HG03095 (cell line): ENCODE measurements around the gene DYNLT1.

Source experiments
- ATAC-seq: cut with Tn5 transposase; IDR thresholded peaks from one replicate; pipeline ENCODE4 v1.9.1; 2021; ENCODE audit warnings: moderate library complexity; ENCODE audit not compliant: unreplicated experiment

Gene DYNLT1

GRCh38 chr6:158604048-158604406 is 40.5 kb downstream of the DYNLT1 start:
- ATAC-seq, result no peak

- ATAC-seq, result no peak
Measured at GRCh38 chr6:158603261-158604047, 41.1 kb downstream of the DYNLT1 start.

DNA sequence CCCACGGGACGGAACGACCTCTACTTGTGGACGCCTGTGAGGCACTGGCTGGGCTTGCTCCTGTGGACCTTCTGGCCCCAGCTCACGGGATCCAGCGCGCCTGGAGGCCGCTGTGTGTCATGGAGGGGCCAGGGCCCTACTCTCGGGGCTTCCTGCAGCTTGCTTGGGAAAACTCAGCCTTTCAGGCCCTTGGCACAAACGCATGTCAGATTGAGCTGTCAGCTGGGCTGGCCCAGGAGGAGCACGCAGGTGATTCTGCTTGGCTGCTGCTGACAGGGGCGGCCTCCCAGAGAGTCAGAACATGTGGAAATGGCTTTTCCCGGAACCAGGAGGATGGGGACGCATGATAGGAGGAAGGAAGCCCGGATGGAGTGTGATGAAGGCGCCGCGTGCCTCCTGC is 44.9 kb downstream of the DYNLT1 start:
- no peak for ATAC-seq

DNA sequence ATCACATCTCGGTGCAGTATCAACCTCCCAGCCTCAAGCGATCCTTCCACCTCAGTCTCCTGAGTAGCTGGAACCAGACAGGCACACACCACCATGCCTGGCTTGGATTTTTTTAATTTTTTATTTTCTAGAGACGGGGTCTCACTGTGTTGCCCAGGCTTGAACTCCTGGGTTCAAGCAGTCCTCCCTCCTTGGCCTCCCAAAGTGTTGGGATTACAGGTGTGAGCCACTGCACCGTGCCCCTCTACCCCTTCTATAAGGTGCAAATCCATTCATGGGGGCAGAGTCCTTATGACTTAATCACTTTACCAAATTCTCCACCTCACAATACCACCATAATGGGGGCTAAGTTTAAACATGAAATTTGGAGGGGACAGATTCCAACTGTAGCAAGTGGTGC is 47.0 kb downstream of the DYNLT1 start:
- no peak for ATAC-seq

GRCh38 chr6:158596861-158597260 is 47.7 kb downstream of the DYNLT1 start:
- no peak for ATAC-seq

DNA sequence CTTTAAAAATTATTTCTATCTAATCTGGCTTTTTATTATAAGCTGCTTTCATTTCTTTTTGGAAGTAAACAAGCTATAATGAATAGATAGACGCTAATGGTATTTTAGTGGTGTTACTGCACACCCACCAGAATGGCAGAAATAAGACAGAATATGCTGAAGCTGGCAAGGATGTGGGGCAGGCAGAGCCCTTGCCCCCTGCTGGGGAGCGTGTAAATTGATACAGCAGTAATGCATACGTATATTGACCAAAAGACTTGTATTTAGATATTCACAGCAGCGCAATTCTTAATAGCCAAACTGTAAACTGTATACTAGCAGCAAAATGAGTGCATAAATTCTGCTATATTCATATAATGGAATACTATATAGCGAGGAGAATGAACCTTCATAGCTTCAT is 49.3 kb downstream of the DYNLT1 start:
- no peak for ATAC-seq

- ATAC-seq, result no peak
Measured at GRCh38 chr6:158593670-158594069, 50.9 kb downstream of the DYNLT1 start.

DNA sequence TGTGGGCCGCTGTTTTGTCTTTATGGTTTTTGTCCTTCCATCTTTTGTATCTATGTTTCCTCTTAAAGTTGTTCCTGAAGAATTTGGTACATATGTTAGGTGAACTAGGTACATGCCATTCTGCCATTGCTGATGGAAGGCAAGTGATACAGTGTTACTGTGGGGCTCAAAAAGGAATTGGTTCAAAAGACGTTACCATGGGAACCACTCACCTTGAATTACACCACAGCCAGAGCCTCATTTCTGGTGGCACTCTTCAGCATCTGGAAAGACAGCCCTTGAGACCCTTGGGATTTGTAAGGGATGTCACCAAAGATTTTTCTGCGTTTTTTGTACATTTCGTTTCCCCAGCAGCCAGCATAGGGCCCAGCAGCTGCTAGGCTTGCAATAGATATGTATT is 52.7 kb downstream of the DYNLT1 start:
- ATAC-seq, result no peak

DNA sequence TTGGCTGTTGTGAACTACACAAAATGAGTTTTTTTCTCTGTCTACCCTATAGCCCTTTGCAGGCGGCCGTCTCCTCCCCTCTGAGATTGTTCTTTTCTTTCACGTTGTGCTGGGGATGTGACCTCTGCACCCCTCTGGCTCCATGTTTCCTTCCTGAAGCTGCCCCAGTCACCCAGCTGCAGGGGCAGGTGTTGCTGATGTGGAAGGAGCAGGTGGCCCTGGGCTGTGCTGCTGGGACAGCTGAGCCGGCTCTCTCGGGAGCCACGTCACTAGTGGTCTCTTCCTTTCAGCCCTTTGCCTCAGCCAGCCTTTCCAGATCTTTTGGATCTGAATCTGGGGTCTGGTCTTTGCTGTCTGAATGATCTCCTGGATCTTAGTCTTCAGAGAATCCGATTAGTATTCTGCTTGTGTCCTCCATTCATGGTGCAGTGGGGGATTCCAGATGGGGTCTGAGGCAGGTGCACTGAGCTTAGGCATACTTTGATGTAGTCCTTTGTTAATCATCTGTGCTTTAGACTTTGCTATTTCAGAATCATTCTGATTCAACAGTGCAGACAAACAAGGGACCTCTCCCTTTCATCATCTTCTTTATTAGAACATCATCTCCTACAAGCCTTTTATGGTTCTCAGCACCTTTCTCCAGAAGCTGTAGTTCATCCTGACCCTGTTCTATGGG is 53.3 kb downstream of the DYNLT1 start:
- ATAC-seq, result no peak

DNA sequence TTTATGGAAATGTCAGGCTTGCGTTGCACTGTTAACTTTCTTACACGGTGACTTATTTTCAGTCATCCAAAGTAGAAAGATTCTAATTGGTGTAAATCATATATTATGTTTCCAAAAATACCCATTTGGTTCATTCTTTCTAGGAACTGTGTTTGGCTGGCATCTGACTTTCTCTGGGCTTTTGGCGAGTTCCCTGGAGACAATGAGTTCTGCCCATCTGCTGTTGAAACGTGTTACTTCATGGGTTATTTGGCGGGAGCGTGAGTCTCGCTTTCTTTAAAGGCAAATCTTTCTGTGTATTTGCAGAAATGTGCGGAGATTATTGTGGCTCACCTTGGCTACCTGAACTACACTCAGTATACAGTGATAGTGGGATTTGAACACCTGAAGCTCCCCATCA is 55.2 kb downstream of the DYNLT1 start:
- no peak for ATAC-seq

- no peak for ATAC-seq
Measured at GRCh38 chr6:158586652-158587051, 57.9 kb downstream of the DYNLT1 start.
